ENCODE measurements around the gene ASB16.

ASB16 gene

GRCh38 chr17:44211281-44212265, 41.1 kb downstream of the ASB16 start:
- TF ChIP-seq CTCF (IDR thresholded peaks at IDR 0.05; ENCODE audit: low read depth, low read length, missing control alignments) = no peak
- H3K4me3 ChIP-seq (replicated peaks; ENCODE audit: low read depth, low read length) = no peak overlapping the region
- no peak for DNase-seq (ENCODE audit: extremely low read depth, low read depth)

GRCh38 chr17:44212507-44213402, 42.3 kb downstream of the ASB16 start:
- DNase-seq (ENCODE audit: extremely low read depth, low read depth) = no peak
- no peak overlapping the region for H3K4me3 ChIP-seq (replicated peaks; ENCODE audit: low read depth, low read length)
- no peak for TF ChIP-seq CTCF (IDR thresholded peaks at IDR 0.05; ENCODE audit: low read depth, low read length, missing control alignments)

GRCh38 chr17:44213403-44214229, 43.1 kb downstream of the ASB16 start:
- no peak for DNase-seq (ENCODE audit: extremely low read depth, low read depth)
- no peak overlapping the region for H3K4me3 ChIP-seq (replicated peaks; ENCODE audit: low read depth, low read length)
- TF ChIP-seq CTCF (IDR thresholded peaks at IDR 0.05; ENCODE audit: low read depth, low read length, missing control alignments) = no peak

- DNase-seq (ENCODE audit: extremely low read depth, low read depth) = no peak
- H3K4me3 ChIP-seq (replicated peaks; ENCODE audit: low read depth, low read length) = no peak overlapping the region
- TF ChIP-seq CTCF (IDR thresholded peaks at IDR 0.05; ENCODE audit: low read depth, low read length, missing control alignments) = no peak
These were observed 43.7 kb downstream of the ASB16 start for GRCh38 chr17:44214230-44214494.

GRCh38 chr17:44214896-44215295, 44.4 kb downstream of the ASB16 start:
- DNase-seq (ENCODE audit: extremely low read depth, low read depth) = no peak
- no peak for TF ChIP-seq CTCF (IDR thresholded peaks at IDR 0.05; ENCODE audit: low read depth, low read length, missing control alignments)
- H3K4me3 ChIP-seq (replicated peaks; ENCODE audit: low read depth, low read length) = no peak overlapping the region

GRCh38 chr17:44216173-44216572, 45.7 kb downstream of the ASB16 start:
- no peak for DNase-seq (ENCODE audit: extremely low read depth, low read depth)
- no peak for TF ChIP-seq CTCF (IDR thresholded peaks at IDR 0.05; ENCODE audit: low read depth, low read length, missing control alignments)
- peak overlapping the region; percentile 79; the same call in 1 of the 2 replicates for H3K4me3 ChIP-seq (replicated peaks; ENCODE audit: low read depth, low read length)

Data from HFF-Myc (cell line).